Stomach (tissue), 4 donors: ENCODE data around the gene UPK3A.

ENCODE experiments used
- POLR2A ChIP-seq, 4 donors: fragments of 450-650 bp; IDR thresholded peaks; one replicate each; pipeline ENCODE4 v1.6.1; 2016; ENCODE audit warnings: antibody characterized with exemption in 4 of 4, control low read depth in 2 of 4, mild to moderate bottlenecking in 1 of 4, moderate library complexity in 1 of 4
- POLR2AphosphoS5 ChIP-seq, 3 donors: sonication (generic); formaldehyde crosslinking; IDR thresholded peaks; one replicate each; pipeline ENCODE4 v1.6.1; 2016; ENCODE audit warnings: antibody characterized with exemption in 3 of 3
- TF ChIP-seq, protein P1 (sequence below), 7 experiments: fragments of 450-650 bp in 4 of 7; fragments of 200-600 bp in 3 of 7; sonication (generic) in 3 of 7; IDR thresholded peaks; one replicate each; pipeline ENCODE4 v1.5.1; 2016 to 2019; ENCODE audit warnings: antibody characterized with exemption in 7 of 7, control low read depth in 2 of 7, mild to moderate bottlenecking in 1 of 7

DNA sequence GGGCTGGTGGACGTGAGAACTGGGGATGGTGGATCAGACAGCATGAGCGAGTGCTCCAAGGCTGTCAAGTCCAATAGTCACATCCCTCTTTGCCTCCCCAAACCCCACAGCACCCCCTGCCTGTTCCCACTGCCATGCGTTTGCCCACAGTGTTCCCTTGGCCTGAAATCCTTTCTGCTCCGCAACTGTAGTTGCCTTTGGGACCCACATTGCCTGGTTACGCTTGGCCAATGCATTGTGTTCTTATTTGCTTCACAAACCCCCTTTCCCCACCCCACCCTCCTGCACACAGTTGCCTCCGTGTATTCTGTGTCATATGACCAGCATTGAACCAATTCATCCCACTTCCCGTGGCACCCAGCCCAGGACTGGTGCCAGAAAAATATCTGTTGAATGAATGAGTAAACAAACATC is 42.0 kb upstream of the UPK3A start:
- TF ChIP-seq POLR2A (IDR thresholded peaks at IDR 0.05) (no peak), POLR2AphosphoS5 (IDR thresholded peaks at IDR 0.05) (peak in 1 of 3 donors; percentile 31)
- TF ChIP-seq, protein P1, sequence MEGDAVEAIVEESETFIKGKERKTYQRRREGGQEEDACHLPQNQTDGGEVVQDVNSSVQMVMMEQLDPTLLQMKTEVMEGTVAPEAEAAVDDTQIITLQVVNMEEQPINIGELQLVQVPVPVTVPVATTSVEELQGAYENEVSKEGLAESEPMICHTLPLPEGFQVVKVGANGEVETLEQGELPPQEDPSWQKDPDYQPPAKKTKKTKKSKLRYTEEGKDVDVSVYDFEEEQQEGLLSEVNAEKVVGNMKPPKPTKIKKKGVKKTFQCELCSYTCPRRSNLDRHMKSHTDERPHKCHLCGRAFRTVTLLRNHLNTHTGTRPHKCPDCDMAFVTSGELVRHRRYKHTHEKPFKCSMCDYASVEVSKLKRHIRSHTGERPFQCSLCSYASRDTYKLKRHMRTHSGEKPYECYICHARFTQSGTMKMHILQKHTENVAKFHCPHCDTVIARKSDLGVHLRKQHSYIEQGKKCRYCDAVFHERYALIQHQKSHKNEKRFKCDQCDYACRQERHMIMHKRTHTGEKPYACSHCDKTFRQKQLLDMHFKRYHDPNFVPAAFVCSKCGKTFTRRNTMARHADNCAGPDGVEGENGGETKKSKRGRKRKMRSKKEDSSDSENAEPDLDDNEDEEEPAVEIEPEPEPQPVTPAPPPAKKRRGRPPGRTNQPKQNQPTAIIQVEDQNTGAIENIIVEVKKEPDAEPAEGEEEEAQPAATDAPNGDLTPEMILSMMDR (IDR thresholded peaks at IDR 0.05), result no peak
